ENCODE measurements around the gene PLEKHB1.

DNA sequence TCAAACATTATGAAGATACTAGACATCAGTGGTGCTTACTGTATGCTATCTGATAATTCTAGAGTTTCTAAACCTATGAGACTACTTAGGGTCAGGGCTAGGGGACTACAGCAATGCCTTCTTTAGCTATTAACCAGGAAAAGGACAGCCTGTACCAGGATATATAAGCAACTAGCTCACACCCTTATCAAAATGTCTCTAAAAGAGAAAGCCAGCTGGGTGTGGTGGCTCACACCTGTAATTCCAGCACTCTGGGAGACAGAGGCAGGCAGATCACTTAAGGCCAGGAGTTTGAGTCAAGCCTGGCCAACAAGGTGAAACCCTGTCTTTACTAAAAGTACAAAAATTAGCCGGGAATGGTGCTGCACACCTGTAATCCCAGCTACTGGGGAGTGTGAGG is 58.7 kb downstream of the PLEKHB1 start:
- no peak for TF ChIP-seq POLR2A (IDR thresholded peaks at IDR 0.05)
- TF ChIP-seq, protein P1, sequence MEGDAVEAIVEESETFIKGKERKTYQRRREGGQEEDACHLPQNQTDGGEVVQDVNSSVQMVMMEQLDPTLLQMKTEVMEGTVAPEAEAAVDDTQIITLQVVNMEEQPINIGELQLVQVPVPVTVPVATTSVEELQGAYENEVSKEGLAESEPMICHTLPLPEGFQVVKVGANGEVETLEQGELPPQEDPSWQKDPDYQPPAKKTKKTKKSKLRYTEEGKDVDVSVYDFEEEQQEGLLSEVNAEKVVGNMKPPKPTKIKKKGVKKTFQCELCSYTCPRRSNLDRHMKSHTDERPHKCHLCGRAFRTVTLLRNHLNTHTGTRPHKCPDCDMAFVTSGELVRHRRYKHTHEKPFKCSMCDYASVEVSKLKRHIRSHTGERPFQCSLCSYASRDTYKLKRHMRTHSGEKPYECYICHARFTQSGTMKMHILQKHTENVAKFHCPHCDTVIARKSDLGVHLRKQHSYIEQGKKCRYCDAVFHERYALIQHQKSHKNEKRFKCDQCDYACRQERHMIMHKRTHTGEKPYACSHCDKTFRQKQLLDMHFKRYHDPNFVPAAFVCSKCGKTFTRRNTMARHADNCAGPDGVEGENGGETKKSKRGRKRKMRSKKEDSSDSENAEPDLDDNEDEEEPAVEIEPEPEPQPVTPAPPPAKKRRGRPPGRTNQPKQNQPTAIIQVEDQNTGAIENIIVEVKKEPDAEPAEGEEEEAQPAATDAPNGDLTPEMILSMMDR (IDR thresholded peaks at IDR 0.05), result no peak

Data from testis (tissue), 2 donors.